ENCODE data around the gene STXBP5. TPM values are rescaled to one million over a fixed set of nuclear protein-coding genes. Genes with fewer than 3 reads are reported as not detected.

Gene STXBP5
- polyA plus RNA-seq, 1 of the 3 experiments (the other 2 are of a cell fraction), result 9.9 TPM

- peaks cover 62 to 79% of the 10 kb centered on the region in 2 experiments for H3K36me3 ChIP-seq (replicated peaks in 1 of 2; ENCODE audit: control insufficient read depth in 1 of 2, insufficient read depth in 2 of 2, low read length in 1 of 2)
- no peaks in the 10 kb centered on the region for H4K20me1 ChIP-seq (ENCODE audit: insufficient read depth)
- H3K27ac ChIP-seq (ENCODE audit: low read depth in 2 of 2, low read length in 1 of 2), result no peak overlapping the region; a peak in 1 of 4 replicates
- CTCF ChIA-PET, result no interaction called here
- H3K4me1 ChIP-seq (ENCODE audit: control insufficient read depth in 1 of 2, insufficient read depth in 2 of 2, low read depth in 1 of 2, low read length in 1 of 2), result no peaks in the 10 kb centered on the region
- TF ChIP-seq CTCF (IDR thresholded peaks at IDR 0.05) (no peak), EP300 (IDR thresholded peaks at IDR 0.05; ENCODE audit: borderline replicate concordance in 1 of 2, low read depth in 1 of 2, low read length in 1 of 2) (no peak), ELF1 (IDR thresholded peaks at IDR 0.05) (no peak), PBX3 (IDR thresholded peaks at IDR 0.05) (no peak), IRF3 (IDR thresholded peaks at IDR 0.05; ENCODE audit: low read depth, low read length) (no peak), GABPA (IDR thresholded peaks at IDR 0.05; ENCODE audit: low read depth) (no peak), RFX5 (IDR thresholded peaks at IDR 0.05; ENCODE audit: low read length) (no peak)
- H3K27me3 ChIP-seq (ENCODE audit: insufficient read depth), result no peaks in the 10 kb centered on the region
- no peak for DNase-seq
- H3K9me2 ChIP-seq, result no peaks in the 10 kb centered on the region
- 0 out of 2 replicates have a peak, but pooled peaks cover 3% of the 10 kb centered on the region for H3K79me2 ChIP-seq (ENCODE audit: insufficient read depth)
- no peak overlapping the region for H2AFZ ChIP-seq (ENCODE audit: low read depth)
- H3F3A ChIP-seq (replicated peaks; ENCODE audit: insufficient read depth), result peaks cover 22% of the 10 kb centered on the region
- POLR2A ChIA-PET, result no interaction called here
- no peaks in the 10 kb centered on the region for H3K9me3 ChIP-seq
- H3K4me3 ChIP-seq (ENCODE audit: low read depth in 2 of 2, low read length in 1 of 2), result no peak overlapping the region
- no peak overlapping the region for H3K4me2 ChIP-seq
- no peak overlapping the region for H3K9ac ChIP-seq
Measured at GRCh38 chr6:147268254-147268653, 64.0 kb downstream of the STXBP5 start.

- Histone ChIP-seq H3K9me3 (no peaks in the 10 kb centered on the region), H4K20me1 (ENCODE audit: insufficient read depth) (no peaks in the 10 kb centered on the region), H3K4me1 (ENCODE audit: control insufficient read depth in 1 of 2, insufficient read depth in 2 of 2, low read depth in 1 of 2, low read length in 1 of 2) (no peaks in the 10 kb centered on the region), H3F3A (replicated peaks; ENCODE audit: insufficient read depth) (peaks cover 14% of the 10 kb centered on the region), H3K4me3 (ENCODE audit: low read depth in 2 of 2, low read length in 1 of 2) (no peak overlapping the region), H3K27ac (ENCODE audit: low read depth in 2 of 2, low read length in 1 of 2) (no peak overlapping the region), H3K9me2 (no peaks in the 10 kb centered on the region), H3K9ac (no peak overlapping the region), H3K36me3 (replicated peaks in 1 of 2; ENCODE audit: control insufficient read depth in 1 of 2, insufficient read depth in 2 of 2, low read length in 1 of 2) (peaks cover 40 to 69% of the 10 kb centered on the region in 2 experiments), H3K79me2 (ENCODE audit: insufficient read depth) (0 out of 2 replicates have a peak, but pooled peaks cover 3% of the 10 kb centered on the region), H2AFZ (ENCODE audit: low read depth) (no peak overlapping the region), H3K4me2 (no peak overlapping the region), H3K27me3 (ENCODE audit: insufficient read depth) (no peaks in the 10 kb centered on the region)
- POLR2A ChIA-PET, result no interaction called here
- CTCF ChIA-PET, result interaction anchor here (0.7 to 1.2 kb wide), 3 partner anchors 35 to 415 kb away, joined by 3 to 4 read pairs (median 3); no protein-coding TSS in a partner anchor
- DNase-seq, result no peak
- TF ChIP-seq GABPA (IDR thresholded peaks at IDR 0.05; ENCODE audit: low read depth) (no peak), GATA2 (CRISPR knock-in tag; IDR thresholded peaks at IDR 0.05) (no peak), FOSL2 (IDR thresholded peaks at IDR 0.05; ENCODE audit: borderline replicate concordance, low read depth) (no peak), CHD2 (IDR thresholded peaks at IDR 0.05; ENCODE audit: low read length, partially characterized antibody) (no peak), USF2 (IDR thresholded peaks at IDR 0.05; ENCODE audit: borderline replicate concordance, low read depth, low read length) (no peak), EP300 (IDR thresholded peaks at IDR 0.05; ENCODE audit: borderline replicate concordance in 1 of 2, low read depth in 1 of 2, low read length in 1 of 2) (no peak), ZBTB33 (IDR thresholded peaks at IDR 0.05; ENCODE audit: borderline replicate concordance, low read depth) (no peak), FOXM1 (IDR thresholded peaks at IDR 0.05; ENCODE audit: low read depth) (no peak), MAX (IDR thresholded peaks at IDR 0.05; ENCODE audit: low read depth) (no peak), POLR2AphosphoS5 (IDR thresholded peaks at IDR 0.05; ENCODE audit: low read depth, low read length) (no peak), RXRA (IDR thresholded peaks at IDR 0.05; ENCODE audit: borderline replicate concordance, low read depth) (no peak), CTCF (IDR thresholded peaks at IDR 0.05) (no peak), TCF12 (IDR thresholded peaks at IDR 0.05) (no peak), TAF1 (IDR thresholded peaks at IDR 0.05; ENCODE audit: borderline replicate concordance, low read depth, low read length) (no peak)
Measured at GRCh38 chr6:147274012-147274411, 69.8 kb downstream of the STXBP5 start.

All from SK-N-SH (cell line).